ENCODE data around the gene SLC29A4.
"Not testable (repeated sequence)": the region's sequence is repeated elsewhere in the genome, so short reads cannot be mapped to it uniquely, and the experiment has no call there.

GRCh38 chr7:5281598-5282500, 894 bp upstream of the SLC29A4 start:
- TF ChIP-seq CTCF (IDR thresholded peaks at IDR 0.05); POLR2AphosphoS5 (IDR thresholded peaks at IDR 0.05; ENCODE audit: low read depth, low read length); FOXM1 (IDR thresholded peaks at IDR 0.05; ENCODE audit: low read depth): not testable (repeated sequence)
